HepG2 (cell line): ENCODE data around the gene LAMB2. TPM values are rescaled to one million over a fixed set of nuclear protein-coding genes. Genes with fewer than 3 reads are reported as not detected.

Experiments used
- KDM1A ChIP-seq: IDR thresholded peaks from 2 replicates; pipeline ENCODE4 v1.6.1; 2016; ENCODE audit warnings: missing compliant biosample characterization
- MAZ ChIP-seq, 2 experiments: sonication (generic) in 1 of 2; formaldehyde crosslinking in 1 of 2; IDR thresholded peaks; 2 replicates each; pipeline versions ENCODE4 v1.5.0 to v1.6.1; 2012 to 2020; ENCODE audit warnings: low read depth in 2 of 2, mild to moderate bottlenecking in 2 of 2, borderline replicate concordance in 1 of 2, improper control_type of control experiment in 1 of 2, low read length in 1 of 2, missing genetic modification reagents in 1 of 2, moderate library complexity in 1 of 2
- MIER2 ChIP-seq: IDR thresholded peaks from 2 replicates; pipeline ENCODE4 v1.6.1; 2016; ENCODE audit warnings: missing biosample characterization, missing genetic modification reagents
- NFIB ChIP-seq: sonication (generic); formaldehyde crosslinking; IDR thresholded peaks from 2 replicates; pipeline ENCODE4 v1.9.0; 2021; ENCODE audit warnings: missing genetic modification reagents, mild to moderate bottlenecking, borderline replicate concordance
- SMAD3 ChIP-seq: sonication (generic); formaldehyde crosslinking; IDR thresholded peaks from 2 replicates; pipeline ENCODE4 v1.4.0; 2020; ENCODE audit warnings: missing genetic modification reagents
- SP140L ChIP-seq: sonication (generic); formaldehyde crosslinking; IDR thresholded peaks from 2 replicates; pipeline ENCODE4 v1.4.0; 2020; ENCODE audit warnings: missing genetic modification reagents, borderline replicate concordance
- TEAD2 ChIP-seq: sonication (generic); formaldehyde crosslinking; IDR thresholded peaks from 2 replicates; pipeline ENCODE4 v1.9.0; 2021; ENCODE audit warnings: missing genetic modification reagents
- YEATS4 ChIP-seq: sonication (generic); formaldehyde crosslinking; IDR thresholded peaks from 2 replicates; pipeline ENCODE4 v1.4.0; 2020; ENCODE audit warnings: missing genetic modification reagents, borderline replicate concordance
- ZNF296 ChIP-seq: sonication (generic); formaldehyde crosslinking; conservative IDR thresholded peaks from 2 replicates; pipeline ENCODE4 v1.5.0; 2020; ENCODE audit warnings: mild to moderate bottlenecking, missing genetic modification reagents
- ZNF44 ChIP-seq: sonication (generic); formaldehyde crosslinking; IDR thresholded peaks from 2 replicates; pipeline ENCODE4 v1.5.1; 2020; ENCODE audit warnings: mild to moderate bottlenecking, missing genetic modification reagents
- ZNF788 ChIP-seq: sonication (generic); formaldehyde crosslinking; IDR thresholded peaks from 2 replicates; pipeline ENCODE4 v1.5.0; 2020; ENCODE audit warnings: mild to moderate bottlenecking, missing genetic modification reagents, borderline replicate concordance
- polyA plus RNA-seq, 8 experiments: library from polyadenylated mRNA; depleted of rRNA in 3 of 8; stranded (reverse) in 7 of 8; unstranded in 1 of 8; fragments of >200 nt; fragmentation: Illumina TruSeq in 4 of 8; extraction: Trizol in 4 of 8; gene quantifications; 2 replicates each; pipeline versions ENCODE4 v1.2.1 to v1.2.3, GENCODE V29; 2011 to 2016; ENCODE audit warnings: low read depth in 4 of 8, missing spikeins in 1 of 8, mixed read lengths in 1 of 8; ENCODE audit not compliant: insufficient read depth in 1 of 8
- total RNA-seq, 5 experiments: library from RNA; depleted of rRNA; stranded (reverse); fragments of >200 nt; fragmentation: Illumina TruSeq; extraction: Trizol; gene quantifications; 2 replicates each; pipeline ENCODE4 v1.2.3, GENCODE V29; 2016; ENCODE audit warnings: low read depth in 1 of 5
- TF ChIP-seq, protein P1 (sequence below): sonication (generic); formaldehyde crosslinking; IDR thresholded peaks from 2 replicates; pipeline ENCODE4 v1.9.0; 2021; ENCODE audit warnings: missing genetic modification reagents, mild to moderate bottlenecking, borderline replicate concordance
- TF ChIP-seq, protein P2 (sequence below): sonication (generic); formaldehyde crosslinking; IDR thresholded peaks from 2 replicates; pipeline ENCODE4 v1.5.0; 2020; ENCODE audit warnings: mild to moderate bottlenecking, missing genetic modification reagents, borderline replicate concordance
- TF ChIP-seq, protein P3 (sequence below): sonication (generic); formaldehyde crosslinking; IDR thresholded peaks from 2 replicates; pipeline ENCODE4 v1.4.0; 2020; ENCODE audit warnings: missing genetic modification reagents
- TF ChIP-seq, protein P4 (sequence below): IDR thresholded peaks from 2 replicates; pipeline ENCODE4 v1.6.1; 2016; ENCODE audit warnings: missing genetic modification reagents, missing compliant biosample characterization
- TF ChIP-seq, protein P5 (sequence below): sonication (generic); formaldehyde crosslinking; IDR thresholded peaks from 2 replicates; pipeline ENCODE4 v1.5.0; 2020; ENCODE audit warnings: mild to moderate bottlenecking, missing genetic modification reagents, borderline replicate concordance

The LAMB2 gene
- total and polyA plus RNA-seq, 2 of the 13 experiments (the other 11 are each of a cell fraction or from before 2014, with no cell fraction given) = 208 to 443 TPM

DNA sequence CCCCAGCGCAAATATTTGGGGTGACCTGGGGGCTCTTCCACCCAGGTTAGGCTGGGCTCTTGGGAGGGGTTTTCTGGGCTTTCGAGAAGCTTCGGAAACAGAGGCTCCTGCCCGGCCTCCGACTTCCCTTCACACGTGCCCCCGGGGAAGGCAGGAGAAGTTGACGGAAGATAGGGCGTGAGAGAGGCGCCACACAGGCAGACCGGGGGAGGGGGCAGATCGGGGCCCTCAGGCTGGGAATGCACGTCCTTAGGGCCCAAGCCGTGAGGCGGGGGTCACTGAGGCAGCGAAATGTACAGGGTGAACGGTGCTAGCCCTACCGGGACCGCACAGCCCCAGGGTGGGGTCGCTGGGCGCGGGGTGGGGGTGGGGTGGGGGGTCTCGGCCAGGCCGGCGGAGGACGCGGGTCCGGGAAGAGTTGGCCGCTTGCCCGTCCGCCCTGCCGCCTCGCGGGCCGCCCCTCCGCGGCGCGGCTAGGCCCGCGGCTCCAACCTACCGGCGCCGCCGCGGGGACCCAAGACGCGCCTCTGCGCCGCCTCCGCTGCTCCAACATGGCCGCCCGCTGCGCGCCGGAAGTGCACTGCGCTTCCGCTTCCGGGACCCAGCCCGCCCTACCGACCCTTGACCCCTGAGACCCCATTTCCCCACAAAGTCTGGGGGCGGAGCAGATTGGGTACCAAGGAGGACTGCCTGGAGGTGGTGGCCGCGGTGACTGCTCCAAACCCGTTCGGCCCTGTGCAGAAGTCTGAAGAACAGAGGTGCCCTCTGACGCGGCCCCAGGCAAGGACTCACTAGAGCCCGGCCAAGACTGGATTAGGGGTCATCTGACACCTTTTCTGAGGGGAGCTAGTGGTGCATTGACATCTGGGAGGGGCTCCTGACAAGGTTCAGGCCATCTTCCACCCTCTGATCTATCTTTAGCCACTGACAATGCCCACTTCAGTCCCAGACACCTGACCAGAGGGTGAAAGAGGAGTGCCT, 33.2 kb upstream of the LAMB2 start, which contains the start of gene CCDC71 (continued):
- TF ChIP-seq, protein P1, sequence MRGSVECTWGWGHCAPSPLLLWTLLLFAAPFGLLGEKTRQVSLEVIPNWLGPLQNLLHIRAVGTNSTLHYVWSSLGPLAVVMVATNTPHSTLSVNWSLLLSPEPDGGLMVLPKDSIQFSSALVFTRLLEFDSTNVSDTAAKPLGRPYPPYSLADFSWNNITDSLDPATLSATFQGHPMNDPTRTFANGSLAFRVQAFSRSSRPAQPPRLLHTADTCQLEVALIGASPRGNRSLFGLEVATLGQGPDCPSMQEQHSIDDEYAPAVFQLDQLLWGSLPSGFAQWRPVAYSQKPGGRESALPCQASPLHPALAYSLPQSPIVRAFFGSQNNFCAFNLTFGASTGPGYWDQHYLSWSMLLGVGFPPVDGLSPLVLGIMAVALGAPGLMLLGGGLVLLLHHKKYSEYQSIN (CRISPR knock-in tag) = no peak
- TF ChIP-seq MAZ (IDR thresholded peaks at IDR 0.05; ENCODE audit: borderline replicate concordance, low read depth, low read length) = peak; percentile 25; the same call in 1 of the 2 replicates
- TF ChIP-seq MAZ (CRISPR knock-in tag; IDR thresholded peaks at IDR 0.05; ENCODE audit: low read depth) = no peak
- no peak for TF ChIP-seq ZNF296 (CRISPR knock-in tag)
- no peak for TF ChIP-seq SP140L (CRISPR knock-in tag)
- no peak for TF ChIP-seq MIER2 (CRISPR knock-in tag)
- no peak for TF ChIP-seq NFIB (CRISPR knock-in tag)
- TF ChIP-seq, protein P2, sequence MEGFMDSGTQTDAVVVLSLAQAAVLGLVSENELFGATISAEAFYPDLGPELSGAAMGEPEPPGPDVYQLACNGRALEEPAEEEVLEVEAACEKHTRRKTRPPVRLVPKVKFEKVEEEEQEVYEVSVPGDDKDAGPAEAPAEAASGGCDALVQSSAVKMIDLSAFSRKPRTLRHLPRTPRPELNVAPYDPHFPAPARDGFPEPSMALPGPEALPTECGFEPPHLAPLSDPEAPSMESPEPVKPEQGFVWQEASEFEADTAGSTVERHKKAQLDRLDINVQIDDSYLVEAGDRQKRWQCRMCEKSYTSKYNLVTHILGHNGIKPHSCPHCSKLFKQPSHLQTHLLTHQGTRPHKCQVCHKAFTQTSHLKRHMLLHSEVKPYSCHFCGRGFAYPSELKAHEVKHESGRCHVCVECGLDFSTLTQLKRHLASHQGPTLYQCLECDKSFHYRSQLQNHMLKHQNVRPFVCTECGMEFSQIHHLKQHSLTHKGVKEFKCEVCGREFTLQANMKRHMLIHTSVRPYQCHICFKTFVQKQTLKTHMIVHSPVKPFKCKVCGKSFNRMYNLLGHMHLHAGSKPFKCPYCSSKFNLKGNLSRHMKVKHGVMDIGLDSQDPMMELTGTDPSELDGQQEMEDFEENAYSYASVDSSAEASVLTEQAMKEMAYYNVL (CRISPR knock-in tag) = no peak
- TF ChIP-seq KDM1A (CRISPR knock-in tag) = peak; percentile 58; the same call in 1 of the 2 replicates
- peak; percentile 53; the same call in 1 of the 2 replicates for TF ChIP-seq YEATS4
- no peak for TF ChIP-seq TEAD2 (CRISPR knock-in tag)
- TF ChIP-seq, protein P3, sequence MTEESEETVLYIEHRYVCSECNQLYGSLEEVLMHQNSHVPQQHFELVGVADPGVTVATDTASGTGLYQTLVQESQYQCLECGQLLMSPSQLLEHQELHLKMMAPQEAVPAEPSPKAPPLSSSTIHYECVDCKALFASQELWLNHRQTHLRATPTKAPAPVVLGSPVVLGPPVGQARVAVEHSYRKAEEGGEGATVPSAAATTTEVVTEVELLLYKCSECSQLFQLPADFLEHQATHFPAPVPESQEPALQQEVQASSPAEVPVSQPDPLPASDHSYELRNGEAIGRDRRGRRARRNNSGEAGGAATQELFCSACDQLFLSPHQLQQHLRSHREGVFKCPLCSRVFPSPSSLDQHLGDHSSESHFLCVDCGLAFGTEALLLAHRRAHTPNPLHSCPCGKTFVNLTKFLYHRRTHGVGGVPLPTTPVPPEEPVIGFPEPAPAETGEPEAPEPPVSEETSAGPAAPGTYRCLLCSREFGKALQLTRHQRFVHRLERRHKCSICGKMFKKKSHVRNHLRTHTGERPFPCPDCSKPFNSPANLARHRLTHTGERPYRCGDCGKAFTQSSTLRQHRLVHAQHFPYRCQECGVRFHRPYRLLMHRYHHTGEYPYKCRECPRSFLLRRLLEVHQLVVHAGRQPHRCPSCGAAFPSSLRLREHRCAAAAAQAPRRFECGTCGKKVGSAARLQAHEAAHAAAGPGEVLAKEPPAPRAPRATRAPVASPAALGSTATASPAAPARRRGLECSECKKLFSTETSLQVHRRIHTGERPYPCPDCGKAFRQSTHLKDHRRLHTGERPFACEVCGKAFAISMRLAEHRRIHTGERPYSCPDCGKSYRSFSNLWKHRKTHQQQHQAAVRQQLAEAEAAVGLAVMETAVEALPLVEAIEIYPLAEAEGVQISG = peak; percentile 86
- peak; percentile 75; the same call in 1 of the 2 replicates for TF ChIP-seq ZNF788 (CRISPR knock-in tag)
- TF ChIP-seq ZNF44 (CRISPR knock-in tag) = peak; percentile 31; the same call in 1 of the 2 replicates
- TF ChIP-seq, protein P4, sequence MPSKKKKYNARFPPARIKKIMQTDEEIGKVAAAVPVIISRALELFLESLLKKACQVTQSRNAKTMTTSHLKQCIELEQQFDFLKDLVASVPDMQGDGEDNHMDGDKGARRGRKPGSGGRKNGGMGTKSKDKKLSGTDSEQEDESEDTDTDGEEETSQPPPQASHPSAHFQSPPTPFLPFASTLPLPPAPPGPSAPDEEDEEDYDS (CRISPR knock-in tag) = no peak
- TF ChIP-seq SMAD3 (CRISPR knock-in tag) = no peak
- TF ChIP-seq, protein P5, sequence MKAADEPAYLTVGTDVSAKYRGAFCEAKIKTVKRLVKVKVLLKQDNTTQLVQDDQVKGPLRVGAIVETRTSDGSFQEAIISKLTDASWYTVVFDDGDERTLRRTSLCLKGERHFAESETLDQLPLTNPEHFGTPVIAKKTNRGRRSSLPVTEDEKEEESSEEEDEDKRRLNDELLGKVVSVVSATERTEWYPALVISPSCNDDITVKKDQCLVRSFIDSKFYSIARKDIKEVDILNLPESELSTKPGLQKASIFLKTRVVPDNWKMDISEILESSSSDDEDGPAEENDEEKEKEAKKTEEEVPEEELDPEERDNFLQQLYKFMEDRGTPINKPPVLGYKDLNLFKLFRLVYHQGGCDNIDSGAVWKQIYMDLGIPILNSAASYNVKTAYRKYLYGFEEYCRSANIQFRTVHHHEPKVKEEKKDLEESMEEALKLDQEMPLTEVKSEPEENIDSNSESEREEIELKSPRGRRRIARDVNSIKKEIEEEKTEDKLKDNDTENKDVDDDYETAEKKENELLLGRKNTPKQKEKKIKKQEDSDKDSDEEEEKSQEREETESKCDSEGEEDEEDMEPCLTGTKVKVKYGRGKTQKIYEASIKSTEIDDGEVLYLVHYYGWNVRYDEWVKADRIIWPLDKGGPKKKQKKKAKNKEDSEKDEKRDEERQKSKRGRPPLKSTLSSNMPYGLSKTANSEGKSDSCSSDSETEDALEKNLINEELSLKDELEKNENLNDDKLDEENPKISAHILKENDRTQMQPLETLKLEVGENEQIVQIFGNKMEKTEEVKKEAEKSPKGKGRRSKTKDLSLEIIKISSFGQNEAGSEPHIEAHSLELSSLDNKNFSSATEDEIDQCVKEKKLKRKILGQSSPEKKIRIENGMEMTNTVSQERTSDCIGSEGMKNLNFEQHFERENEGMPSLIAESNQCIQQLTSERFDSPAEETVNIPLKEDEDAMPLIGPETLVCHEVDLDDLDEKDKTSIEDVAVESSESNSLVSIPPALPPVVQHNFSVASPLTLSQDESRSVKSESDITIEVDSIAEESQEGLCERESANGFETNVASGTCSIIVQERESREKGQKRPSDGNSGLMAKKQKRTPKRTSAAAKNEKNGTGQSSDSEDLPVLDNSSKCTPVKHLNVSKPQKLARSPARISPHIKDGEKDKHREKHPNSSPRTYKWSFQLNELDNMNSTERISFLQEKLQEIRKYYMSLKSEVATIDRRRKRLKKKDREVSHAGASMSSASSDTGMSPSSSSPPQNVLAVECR (CRISPR knock-in tag) = peak; percentile 66; the same call in 1 of the 2 replicates
